Upper lobe of left lung (tissue), 6 donors: ENCODE data around the gene LRRC19. TPM values are rescaled to one million over a fixed set of nuclear protein-coding genes. Genes with fewer than 3 reads are reported as not detected.

ENCODE experiments used
- ATAC-seq, 2 donors: fragments of 200-7000 bp; cut with Tn5 transposase; one replicate each; pipeline ENCODE4 v1.9.1; 2022; ENCODE audit warnings: mild to moderate bottlenecking in 2 of 2, moderate library complexity in 2 of 2; ENCODE audit not compliant: low FRiP score in 2 of 2
- DNase-seq, 2 donors: peaks; one replicate each; pipeline ENCODE4 v3.0.0-alpha.2; 2019 to 2020
- H3K27ac ChIP-seq, 4 donors: fragments of 200-600 bp; sonication (generic); one replicate each; pipeline ENCODE4 v1.5.1; 2016 to 2019
- H3K27me3 ChIP-seq, 4 donors: fragments of 200-600 bp; sonication (generic); one replicate each; pipeline ENCODE4 v1.5.1; 2017 to 2019
- H3K36me3 ChIP-seq, 4 donors: fragments of 200-600 bp; sonication (generic); one replicate each; pipeline ENCODE4 v1.5.1; 2016 to 2019
- H3K4me1 ChIP-seq, 4 donors: fragments of 200-600 bp; sonication (generic); one replicate each; pipeline ENCODE4 v1.5.1; 2018 to 2019
- H3K4me3 ChIP-seq, 4 donors: fragments of 200-600 bp; sonication (generic); one replicate each; pipeline ENCODE4 v1.5.1; 2017 to 2019; ENCODE audit warnings: mild to moderate bottlenecking in 2 of 4, moderate library complexity in 1 of 4
- H3K9me3 ChIP-seq, 4 donors: fragments of 200-600 bp; sonication (generic); one replicate each; pipeline ENCODE4 v1.5.1; 2018 to 2019
- EP300 ChIP-seq, 4 donors: sonication (generic); formaldehyde crosslinking; IDR thresholded peaks; one replicate each; pipeline ENCODE4 v1.5.1; 2017; ENCODE audit warnings: antibody characterized with exemption in 4 of 4, control low read depth in 2 of 4
- POLR2A ChIP-seq, 4 donors: fragments of 450-650 bp; IDR thresholded peaks; one replicate each; pipeline ENCODE4 v1.5.1; 2016 to 2017; ENCODE audit warnings: antibody characterized with exemption in 4 of 4, mild to moderate bottlenecking in 2 of 4
- POLR2AphosphoS5 ChIP-seq, 2 donors: sonication (generic); formaldehyde crosslinking; IDR thresholded peaks; one replicate each; pipeline ENCODE4 v1.5.1; 2017; ENCODE audit warnings: antibody characterized with exemption in 2 of 2
- WGBS, 2 donors: methylation state at CpG; one replicate each; pipeline ENCODE4 v1.1.5; 2017 to 2018; 5-methylcytosine and 5-hydroxymethylcytosine counted together
- total RNA-seq, 6 donors: library from RNA; depleted of rRNA in 4 of 6; stranded (reverse); fragments of >200 nt in 4 of 6; gene quantifications; one replicate each; pipeline versions ENCODE4 v1.1.0 to v1.2.1, GENCODE V29; 2016 to 2021
- TF ChIP-seq, protein P1 (sequence below), 6 experiments: fragments of 450-650 bp in 4 of 6; fragments of 200-600 bp in 2 of 6; sonication (generic) in 2 of 6; IDR thresholded peaks; one replicate each; pipeline ENCODE4 v1.5.1; 2016 to 2019; ENCODE audit warnings: antibody characterized with exemption in 6 of 6
- donor health status: DM: no; HTN: no; CAD: no; lungs with moderate emphysema.
- donor health status: DM: no; HTN: yes; CAD: no; lungs with severe emphysema.

LRRC19 gene
- total RNA-seq, 6 donors from 2014 or later, result 0.15 to 1.5 (median 0.35) TPM; not detected in 2

DNA sequence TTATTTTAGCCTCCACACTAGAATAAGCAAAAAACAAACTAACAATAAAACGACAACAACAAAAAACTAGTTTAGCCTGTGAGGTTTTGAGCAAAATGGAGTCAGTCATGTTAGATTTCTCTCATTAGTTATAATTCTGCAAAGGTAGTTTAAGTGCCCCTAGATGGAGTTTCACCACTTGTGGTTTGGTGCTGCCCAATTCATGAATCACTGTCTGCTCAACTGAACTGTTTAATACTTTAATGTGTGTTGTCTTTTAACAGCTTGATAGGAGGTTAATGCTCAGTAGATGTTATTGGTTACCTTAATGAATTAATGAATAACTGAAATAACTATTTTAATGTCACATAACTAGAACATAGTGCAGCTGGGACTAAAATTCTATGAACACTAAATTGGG, 55.0 kb downstream of the LRRC19 start:
- ATAC-seq, result no peak
- Histone ChIP-seq H3K4me1 (peaks cover 12 to 27% (median 18%) of the 10 kb centered on the region in 4 donors), H3K27ac (no peak overlapping the region), H3K9me3 (no peaks in the 10 kb centered on the region), H3K4me3 (no peak overlapping the region), H3K36me3 (no peaks in the 10 kb centered on the region), H3K27me3 (no peaks in the 10 kb centered on the region)
- 85 to 89% methylated on average over 1 of the region's 1 CpG for WGBS, 2 donors
- no peak for TF ChIP-seq POLR2A (IDR thresholded peaks at IDR 0.05)
- no peak for TF ChIP-seq POLR2AphosphoS5 (IDR thresholded peaks at IDR 0.05)
- TF ChIP-seq, protein P1, sequence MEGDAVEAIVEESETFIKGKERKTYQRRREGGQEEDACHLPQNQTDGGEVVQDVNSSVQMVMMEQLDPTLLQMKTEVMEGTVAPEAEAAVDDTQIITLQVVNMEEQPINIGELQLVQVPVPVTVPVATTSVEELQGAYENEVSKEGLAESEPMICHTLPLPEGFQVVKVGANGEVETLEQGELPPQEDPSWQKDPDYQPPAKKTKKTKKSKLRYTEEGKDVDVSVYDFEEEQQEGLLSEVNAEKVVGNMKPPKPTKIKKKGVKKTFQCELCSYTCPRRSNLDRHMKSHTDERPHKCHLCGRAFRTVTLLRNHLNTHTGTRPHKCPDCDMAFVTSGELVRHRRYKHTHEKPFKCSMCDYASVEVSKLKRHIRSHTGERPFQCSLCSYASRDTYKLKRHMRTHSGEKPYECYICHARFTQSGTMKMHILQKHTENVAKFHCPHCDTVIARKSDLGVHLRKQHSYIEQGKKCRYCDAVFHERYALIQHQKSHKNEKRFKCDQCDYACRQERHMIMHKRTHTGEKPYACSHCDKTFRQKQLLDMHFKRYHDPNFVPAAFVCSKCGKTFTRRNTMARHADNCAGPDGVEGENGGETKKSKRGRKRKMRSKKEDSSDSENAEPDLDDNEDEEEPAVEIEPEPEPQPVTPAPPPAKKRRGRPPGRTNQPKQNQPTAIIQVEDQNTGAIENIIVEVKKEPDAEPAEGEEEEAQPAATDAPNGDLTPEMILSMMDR (IDR thresholded peaks at IDR 0.05), result no peak
- TF ChIP-seq EP300 (IDR thresholded peaks at IDR 0.05), result no peak
- DNase-seq, result no peak

- ATAC-seq (no peak), DNase-seq (no peak)
- no peak overlapping the region for H3K27ac ChIP-seq
- H3K9me3 ChIP-seq, result no peaks in the 10 kb centered on the region
- H3K36me3 ChIP-seq, result no peaks in the 10 kb centered on the region
- TF ChIP-seq EP300 (IDR thresholded peaks at IDR 0.05) (no peak), POLR2A (IDR thresholded peaks at IDR 0.05) (no peak), POLR2AphosphoS5 (IDR thresholded peaks at IDR 0.05) (no peak)
- TF ChIP-seq, protein P1 (IDR thresholded peaks at IDR 0.05), result no peak
- H3K27me3 ChIP-seq, result no peaks in the 10 kb centered on the region
- no peak overlapping the region for H3K4me3 ChIP-seq
- H3K4me1 ChIP-seq, result peaks cover 17 to 27% (median 21%) of the 10 kb centered on the region in 4 donors
- WGBS, 2 donors, result 75 to 86% methylated on average over 6 of the region's 6 CpGs
Observed at GRCh38 chr9:26949637-26950069, 55.8 kb downstream of the LRRC19 start.

DNA sequence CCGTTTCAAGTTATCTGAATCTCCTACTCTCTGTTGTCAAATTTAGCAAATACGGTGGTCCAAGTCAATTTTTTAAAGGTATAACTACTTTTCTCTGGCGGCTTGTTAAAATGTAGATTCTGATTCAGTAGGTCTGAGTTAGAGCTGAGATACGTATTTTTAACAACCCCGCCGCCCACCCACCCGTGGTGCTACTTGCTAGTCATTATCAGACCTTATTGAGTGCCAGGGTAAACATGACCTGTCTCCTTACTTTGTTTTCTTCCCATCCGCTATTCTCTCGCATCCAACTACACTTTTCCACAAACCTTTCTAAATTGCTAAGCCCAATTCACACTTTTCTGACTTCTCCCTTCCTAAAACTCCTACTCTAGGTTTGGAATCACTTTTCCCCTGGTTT, 57.7 kb downstream of the LRRC19 start:
- Histone ChIP-seq H3K4me3 (peak overlapping the region; percentile 61 to 100 (median 79)), H3K27ac (peak overlapping the region; percentile 95 to 99 (median 98)), H3K9me3 (no peaks in the 10 kb centered on the region), H3K27me3 (no peaks in the 10 kb centered on the region), H3K4me1 (peaks cover 17 to 41% (median 24%) of the 10 kb centered on the region in 4 donors), H3K36me3 (no peaks in the 10 kb centered on the region)
- WGBS, 2 donors, result 1 to 4% methylated on average over 9 of the region's 9 CpGs
- no peak for DNase-seq
- ATAC-seq, result no peak
- no peak for TF ChIP-seq POLR2A (IDR thresholded peaks at IDR 0.05)
- no peak for TF ChIP-seq EP300 (IDR thresholded peaks at IDR 0.05)
- TF ChIP-seq POLR2AphosphoS5 (IDR thresholded peaks at IDR 0.05), result no peak
- TF ChIP-seq, protein P1 (IDR thresholded peaks at IDR 0.05), result no peak

- H3K36me3 ChIP-seq, result no peaks in the 10 kb centered on the region
- peak within 1 kb of the TSS; percentile 61 to 100 (median 79) for H3K4me3 ChIP-seq
- peak within 1 kb of the TSS; percentile 95 to 99 (median 98) for H3K27ac ChIP-seq
- 0 to 4% methylated on average over 10 to 57 of the region's 76 CpGs for WGBS, 2 donors
- DNase-seq, result peak; percentile 94 to 96
- H3K9me3 ChIP-seq, result no peaks in the 10 kb centered on the region
- TF ChIP-seq, protein P1 (IDR thresholded peaks at IDR 0.05), result peak in 3 of 6 experiments; percentile 26 to 58 (median 45)
- peak in 3 of 4 donors; percentile 48 to 74 (median 74) for TF ChIP-seq POLR2A (IDR thresholded peaks at IDR 0.05)
- TF ChIP-seq EP300 (IDR thresholded peaks at IDR 0.05), result no peak
- TF ChIP-seq POLR2AphosphoS5 (IDR thresholded peaks at IDR 0.05), result peak; percentile 70 to 87
- ATAC-seq, result peak; percentile 99 to 100
- peaks cover 17 to 41% (median 24%) of the 10 kb centered on the region in 4 donors for H3K4me1 ChIP-seq
- H3K27me3 ChIP-seq, result no peaks in the 10 kb centered on the region
Observed at GRCh38 chr9:26946753-26947727, 58.4 kb downstream of the LRRC19 start, which contains the start of gene PLAA. TSS of gene PLAA (minus strand) at chr9:26947242. CDS start at chr9:26947045, 197 bp downstream.
